Lower lobe of right lung (tissue), 2 donors: Measurements from ENCODE around the gene C2CD3. TPM values are rescaled to one million over a fixed set of nuclear protein-coding genes. Genes with fewer than 3 reads are reported as not detected.

ENCODE experiments used
- ATAC-seq, 2 donors: fragments of 200-7000 bp; cut with Tn5 transposase; one replicate each; pipeline ENCODE4 v1.9.1; 2020 to 2022; ENCODE audit warnings: mild to moderate bottlenecking in 2 of 2, moderate library complexity in 2 of 2
- DNase-seq: peaks from one replicate; pipeline ENCODE4 v3.0.0-alpha.2; 2020
- H3K27ac ChIP-seq: fragments of 200-600 bp; one replicate; pipeline ENCODE4 v1.8.0; 2022
- H3K27me3 ChIP-seq: fragments of 200-600 bp; one replicate; pipeline ENCODE4 v1.8.0; 2022; ENCODE audit warnings: low read depth
- H3K36me3 ChIP-seq: fragments of 200-600 bp; one replicate; pipeline ENCODE4 v1.8.0; 2022; ENCODE audit warnings: mild to moderate bottlenecking
- H3K4me1 ChIP-seq: fragments of 200-600 bp; one replicate; pipeline ENCODE4 v1.8.0; 2022
- H3K4me3 ChIP-seq: fragments of 200-600 bp; one replicate; pipeline ENCODE4 v1.8.0; 2022; ENCODE audit warnings: mild to moderate bottlenecking
- H3K9me3 ChIP-seq: fragments of 200-600 bp; one replicate; pipeline ENCODE4 v1.8.0; 2022
- CTCF ChIP-seq: fragments of 200-600 bp; IDR thresholded peaks from one replicate; pipeline ENCODE4 v1.8.0; 2022; ENCODE audit warnings: antibody characterized with exemption, mild to moderate bottlenecking
- intact Hi-C: fragments of 100-400 bp; cut with DNase I; formaldehyde crosslinking; loops from one replicate; pipeline ENCODE4 v1.11.0; 2022
- total RNA-seq: library from RNA; stranded (reverse); fragmentation: NEBNext Ultra II Directional; extraction: Animal tissue kit (Norgen Biotek cat#: 25700); gene quantifications from one replicate; pipeline ENCODE4 v1.2.1, GENCODE V29; 2021
- donor health status: DM: no; HTN: yes; CAD: no; lungs with severe emphysema.

C2CD3 gene
- total RNA-seq, 1 donor from 2014 or later: 31.0 TPM

GRCh38 chr11:74195828-74196227 lies 25.0 kb upstream of the C2CD3 start:
- DNase-seq: no peak
- Histone ChIP-seq H3K36me3 (no peaks in the 10 kb centered on the region), H3K27ac (no peak overlapping the region), H3K9me3 (no peaks in the 10 kb centered on the region), H3K27me3 (no peaks in the 10 kb centered on the region), H3K4me1 (no peaks in the 10 kb centered on the region), H3K4me3 (no peak overlapping the region)
- intact Hi-C loops: no loop called here
- TF ChIP-seq CTCF: no peak
- no peak for ATAC-seq

GRCh38 chr11:74185695-74186094 lies 14.9 kb upstream of the C2CD3 start:
- intact Hi-C loops: no loop called here
- ATAC-seq (no peak), DNase-seq (no peak)
- H3K4me1 ChIP-seq: no peaks in the 10 kb centered on the region
- TF ChIP-seq CTCF: no peak
- H3K4me3 ChIP-seq: no peak overlapping the region
- no peaks in the 10 kb centered on the region for H3K27me3 ChIP-seq
- H3K27ac ChIP-seq: no peak overlapping the region
- H3K9me3 ChIP-seq: no peaks in the 10 kb centered on the region
- H3K36me3 ChIP-seq: no peaks in the 10 kb centered on the region

GRCh38 chr11:74185285-74185684 lies 14.5 kb upstream of the C2CD3 start:
- no peak for ATAC-seq
- Histone ChIP-seq H3K27ac (no peak overlapping the region), H3K4me1 (no peaks in the 10 kb centered on the region), H3K27me3 (no peaks in the 10 kb centered on the region), H3K36me3 (no peaks in the 10 kb centered on the region), H3K9me3 (no peaks in the 10 kb centered on the region), H3K4me3 (no peak overlapping the region)
- TF ChIP-seq CTCF: no peak
- no peak for DNase-seq
- intact Hi-C loops: no loop called here

- no peaks in the 10 kb centered on the region for H3K9me3 ChIP-seq
- intact Hi-C loops: no loop called here
- no peak for ATAC-seq
- no peak for DNase-seq
- H3K27me3 ChIP-seq: no peaks in the 10 kb centered on the region
- H3K27ac ChIP-seq: no peak overlapping the region
- no peaks in the 10 kb centered on the region for H3K36me3 ChIP-seq
- TF ChIP-seq CTCF: no peak
- H3K4me3 ChIP-seq: no peak overlapping the region
- H3K4me1 ChIP-seq: no peaks in the 10 kb centered on the region
Observed at GRCh38 chr11:74182635-74183034, 11.8 kb upstream of the C2CD3 start.

GRCh38 chr11:74179234-74180052 lies 8.6 kb upstream of the C2CD3 start:
- TF ChIP-seq CTCF: no peak
- Histone ChIP-seq H3K27me3 (no peaks in the 10 kb centered on the region), H3K4me1 (no peaks in the 10 kb centered on the region), H3K36me3 (no peaks in the 10 kb centered on the region), H3K4me3 (no peak overlapping the region), H3K27ac (no peak overlapping the region), H3K9me3 (no peaks in the 10 kb centered on the region)
- no peak for ATAC-seq
- no peak for DNase-seq
- intact Hi-C loops: no loop called here
